GM18861 (cell line): ENCODE measurements around the gene SAFB2.
"Not testable (repeated sequence)": the region's sequence is repeated elsewhere in the genome, so short reads cannot be mapped to it uniquely, and the experiment has no call there.

ENCODE experiments used
- ATAC-seq: cut with Tn5 transposase; IDR thresholded peaks from one replicate; pipeline ENCODE4 v1.9.1; 2021; ENCODE audit not compliant: unreplicated experiment

Gene SAFB2

DNA sequence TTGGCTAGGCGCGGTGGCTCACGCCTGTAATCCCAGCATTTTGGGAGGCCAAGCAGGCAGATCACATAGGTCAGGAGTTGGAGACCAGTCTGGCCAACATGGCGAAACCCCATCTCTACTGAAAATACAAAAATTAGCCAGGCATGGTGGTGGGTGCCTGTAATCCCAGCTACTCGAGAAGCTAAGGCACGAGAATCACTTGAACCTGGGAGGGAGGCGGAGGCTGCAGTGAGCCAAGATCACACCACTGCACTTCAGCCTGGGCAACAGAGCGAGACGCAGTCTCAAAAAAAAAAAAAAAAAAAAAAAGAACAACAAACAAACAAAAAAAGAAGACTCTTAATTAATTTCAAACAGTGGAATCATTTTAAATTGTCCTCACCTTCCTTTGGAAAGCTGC, 13.8 kb downstream of the SAFB2 start:
- not testable (repeated sequence) for ATAC-seq

DNA sequence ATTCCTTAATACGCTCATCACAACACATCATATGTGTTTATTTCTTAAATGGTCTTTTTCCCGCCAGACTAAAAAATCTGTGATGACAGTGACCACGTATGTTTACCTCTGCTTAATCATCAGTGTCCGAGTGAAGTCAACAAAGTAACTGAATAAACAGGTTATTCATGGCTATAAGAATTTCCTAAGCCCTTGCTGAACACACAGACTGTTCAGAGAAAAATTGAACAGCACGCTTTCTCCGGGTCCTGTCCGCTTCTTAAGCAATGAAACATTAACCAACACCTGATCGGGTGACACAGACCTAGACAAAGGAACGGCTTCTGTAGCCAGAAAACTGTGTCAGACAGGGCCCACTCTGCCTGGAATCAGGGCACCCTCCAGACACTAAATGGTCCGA, 14.3 kb downstream of the SAFB2 start:
- no peak for ATAC-seq

DNA sequence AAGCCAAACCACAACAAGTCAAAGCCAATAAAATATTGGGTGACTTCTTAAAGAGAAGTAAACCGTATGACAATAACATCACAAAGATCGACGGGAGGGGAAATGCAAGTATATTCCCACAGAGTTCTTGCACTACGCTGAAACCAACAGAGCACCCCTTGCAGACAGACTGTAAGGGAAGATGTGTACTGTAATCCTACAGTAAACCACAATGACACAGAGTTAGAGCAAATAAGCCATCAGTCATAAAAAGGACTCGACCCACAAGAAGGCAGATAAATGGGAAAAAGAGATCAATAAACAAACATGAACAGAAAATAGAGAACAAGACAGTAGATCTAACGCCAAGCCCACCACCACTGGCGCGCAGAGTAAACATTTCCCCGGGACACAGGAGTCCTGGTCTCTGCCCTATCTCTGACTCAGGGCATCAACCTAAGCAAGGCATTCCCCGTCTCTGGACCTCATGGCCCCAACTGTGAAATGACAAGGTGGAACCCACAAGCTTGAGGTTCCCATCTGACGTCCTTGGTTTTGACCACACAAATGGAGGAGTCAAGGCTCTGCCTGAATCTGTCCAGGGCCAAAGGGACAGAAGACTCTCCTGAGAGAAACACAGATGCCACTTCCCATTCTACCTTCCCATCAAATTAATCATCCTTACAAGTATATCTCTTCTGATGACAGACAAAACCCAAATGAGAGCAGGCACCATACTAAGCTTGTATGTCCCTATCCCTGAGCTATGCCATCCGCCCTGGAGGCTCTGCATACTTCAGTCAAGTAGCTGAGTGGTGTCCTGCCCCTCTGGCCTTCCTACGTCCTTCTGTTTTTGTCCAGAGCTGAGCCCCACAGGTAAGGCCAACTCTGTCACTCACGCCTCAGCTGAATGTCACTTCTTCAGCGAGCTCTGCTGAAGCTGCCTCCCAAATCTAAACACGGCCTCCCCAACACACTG, 15.0 kb downstream of the SAFB2 start:
- no peak for ATAC-seq

DNA sequence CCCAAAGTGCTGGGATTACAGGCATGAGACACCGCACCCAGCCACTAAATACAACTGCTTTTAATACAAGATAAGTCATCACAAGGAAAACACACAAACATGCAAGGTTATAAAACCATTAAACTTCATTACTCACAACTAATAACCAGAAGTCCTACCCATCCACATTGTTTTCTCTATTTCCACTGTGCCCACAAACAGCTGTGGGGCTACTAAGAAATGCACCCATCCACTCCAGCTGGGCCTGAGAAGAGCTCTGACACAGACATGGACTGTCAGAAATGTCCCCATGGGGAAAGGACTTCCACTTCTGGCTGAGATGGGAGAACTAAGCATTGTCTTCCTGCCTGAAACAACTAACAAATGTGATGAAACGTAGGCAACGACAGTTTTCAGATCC, 17.2 kb downstream of the SAFB2 start:
- ATAC-seq: no peak

DNA sequence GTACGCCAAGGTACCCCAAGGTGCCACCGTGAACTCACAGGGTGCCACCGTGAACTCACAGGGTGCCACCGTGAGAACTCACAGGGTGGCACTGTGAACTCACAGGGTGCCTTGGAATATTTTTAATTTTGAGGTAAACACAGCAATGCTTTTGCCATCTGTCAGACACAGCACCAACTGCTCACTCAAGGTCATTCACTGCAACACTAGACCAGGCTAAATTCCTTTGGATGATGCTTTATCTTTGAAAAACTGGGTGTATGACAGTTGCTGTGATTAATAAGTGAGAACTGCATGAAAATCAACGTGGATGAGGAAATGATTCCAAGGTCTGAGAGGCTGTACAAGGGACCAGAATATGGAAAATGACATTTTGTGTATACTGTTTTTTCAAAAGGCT, 18.9 kb downstream of the SAFB2 start:
- ATAC-seq: no peak

DNA sequence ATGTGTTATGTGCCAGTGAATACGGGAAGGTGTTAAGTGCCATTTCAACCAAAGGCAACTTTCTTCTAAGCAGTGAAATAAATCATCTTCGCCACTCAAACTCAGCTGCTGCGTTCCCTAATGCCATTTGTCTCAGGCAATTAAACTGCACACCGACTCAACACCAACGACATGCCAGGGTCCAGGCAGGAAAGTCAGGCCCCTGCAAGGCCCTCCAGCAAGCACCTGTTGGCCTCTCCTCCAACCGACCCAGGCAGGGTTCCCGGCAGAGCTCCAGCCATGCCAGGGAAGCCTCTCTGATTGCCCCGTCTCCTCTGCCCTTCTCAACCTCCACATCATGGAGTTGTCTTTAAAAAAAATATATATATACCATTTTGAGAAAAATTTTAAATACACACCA, 21.8 kb downstream of the SAFB2 start:
- no peak for ATAC-seq

DNA sequence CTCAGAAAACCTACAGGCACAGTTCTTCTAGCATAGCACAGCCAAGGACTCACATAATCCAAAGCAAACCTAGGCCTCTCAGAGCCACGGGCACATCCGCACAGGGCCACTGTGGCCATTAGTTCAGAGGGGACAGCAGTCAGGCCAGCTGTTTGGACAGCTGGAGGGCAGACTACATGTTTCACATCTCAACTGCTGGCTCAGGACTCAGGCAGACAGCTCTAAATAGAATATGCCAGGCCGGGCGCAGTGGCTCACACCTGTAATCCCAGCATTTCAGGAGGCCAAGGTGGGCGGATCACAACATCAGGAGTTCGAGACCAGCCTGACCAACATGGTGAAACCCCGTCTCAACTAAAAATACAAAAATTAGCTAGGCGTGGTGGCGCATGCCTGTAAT, 26.8 kb downstream of the SAFB2 start:
- no peak for ATAC-seq

DNA sequence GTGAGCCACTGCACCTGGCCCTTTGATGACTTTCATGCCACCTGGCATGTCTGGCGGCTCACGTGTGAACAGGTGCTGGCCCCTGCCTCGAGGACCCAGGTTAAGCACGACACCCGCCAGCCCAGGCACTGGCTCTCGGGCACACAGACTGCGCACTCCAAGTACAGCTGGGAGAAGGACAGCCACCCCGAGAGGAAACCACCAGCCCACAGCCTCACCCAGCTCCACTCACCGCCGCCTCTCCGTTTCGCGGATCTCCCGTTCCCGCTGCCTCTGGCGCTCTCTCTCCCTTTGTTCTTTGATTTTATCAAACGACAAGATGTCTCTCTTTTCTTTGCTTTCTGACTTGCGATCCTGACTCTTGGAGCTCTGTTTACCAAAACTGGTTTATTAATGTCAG, 27.4 kb downstream of the SAFB2 start:
- no peak for ATAC-seq

DNA sequence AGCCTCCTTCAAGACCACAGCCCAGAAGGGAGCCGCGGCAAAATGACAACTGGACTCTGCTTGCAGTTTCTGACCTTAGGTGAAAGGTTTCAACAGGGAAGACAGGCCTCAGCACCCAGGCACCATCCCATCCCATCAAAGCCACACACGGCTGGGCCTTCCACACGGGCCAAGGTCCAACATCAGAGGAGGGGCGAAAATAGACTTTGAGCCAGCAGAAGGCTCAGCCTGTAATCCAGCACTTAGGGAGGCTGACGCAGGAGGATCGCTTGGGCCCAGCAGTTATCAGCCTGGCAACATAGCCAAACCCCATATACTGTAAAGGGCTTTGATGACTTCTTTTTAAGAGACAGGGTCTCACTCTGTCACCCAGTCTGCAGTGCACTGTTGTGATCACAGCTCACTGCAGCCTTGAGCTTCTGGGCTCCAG, 28.0 kb downstream of the SAFB2 start:
- no peak for ATAC-seq

DNA sequence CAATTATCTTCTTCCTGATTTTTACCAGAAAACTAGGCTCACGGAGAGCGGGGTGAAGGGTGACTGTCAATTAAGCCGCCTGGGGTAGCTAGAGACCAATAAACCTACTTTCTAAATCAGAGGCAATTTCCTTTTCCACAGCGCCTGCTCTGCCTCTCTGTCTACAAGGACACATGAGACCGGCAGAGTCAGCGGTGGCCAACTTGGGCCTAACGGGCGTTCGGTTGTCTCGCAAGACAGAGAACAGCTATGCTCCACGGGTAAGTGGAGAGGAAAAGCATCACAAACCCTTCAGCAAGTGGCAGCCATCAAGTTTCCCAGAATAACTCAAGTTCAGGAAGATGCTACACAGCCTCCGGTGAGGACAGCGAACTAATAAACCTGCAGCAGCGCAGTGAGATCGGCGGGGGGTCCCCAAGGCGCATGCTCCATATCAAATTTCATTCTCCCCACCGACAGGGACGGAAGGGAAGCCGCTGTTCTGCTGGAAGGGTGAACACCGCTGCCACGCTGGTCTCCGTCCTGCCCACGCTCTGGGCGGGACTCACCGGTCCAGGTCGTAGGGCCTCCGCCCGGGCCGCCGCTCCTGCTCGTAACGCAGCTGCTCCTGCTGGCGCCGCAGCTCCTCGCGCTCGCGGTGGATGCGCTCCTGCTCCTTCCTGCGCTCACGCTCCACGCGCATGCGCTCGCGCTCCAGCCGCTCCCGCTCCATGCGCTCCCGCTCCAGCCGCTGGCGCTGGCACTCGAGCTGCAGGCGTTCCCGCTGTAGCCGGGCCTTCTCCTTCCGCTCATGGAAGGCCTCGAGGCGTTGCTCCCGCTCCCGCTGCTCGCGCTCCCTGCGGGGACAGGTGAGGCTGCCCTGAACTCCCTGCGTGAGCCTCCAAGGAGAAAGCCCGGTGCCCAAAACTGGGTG, 29.0 kb downstream of the SAFB2 start:
- ATAC-seq: no peak

DNA sequence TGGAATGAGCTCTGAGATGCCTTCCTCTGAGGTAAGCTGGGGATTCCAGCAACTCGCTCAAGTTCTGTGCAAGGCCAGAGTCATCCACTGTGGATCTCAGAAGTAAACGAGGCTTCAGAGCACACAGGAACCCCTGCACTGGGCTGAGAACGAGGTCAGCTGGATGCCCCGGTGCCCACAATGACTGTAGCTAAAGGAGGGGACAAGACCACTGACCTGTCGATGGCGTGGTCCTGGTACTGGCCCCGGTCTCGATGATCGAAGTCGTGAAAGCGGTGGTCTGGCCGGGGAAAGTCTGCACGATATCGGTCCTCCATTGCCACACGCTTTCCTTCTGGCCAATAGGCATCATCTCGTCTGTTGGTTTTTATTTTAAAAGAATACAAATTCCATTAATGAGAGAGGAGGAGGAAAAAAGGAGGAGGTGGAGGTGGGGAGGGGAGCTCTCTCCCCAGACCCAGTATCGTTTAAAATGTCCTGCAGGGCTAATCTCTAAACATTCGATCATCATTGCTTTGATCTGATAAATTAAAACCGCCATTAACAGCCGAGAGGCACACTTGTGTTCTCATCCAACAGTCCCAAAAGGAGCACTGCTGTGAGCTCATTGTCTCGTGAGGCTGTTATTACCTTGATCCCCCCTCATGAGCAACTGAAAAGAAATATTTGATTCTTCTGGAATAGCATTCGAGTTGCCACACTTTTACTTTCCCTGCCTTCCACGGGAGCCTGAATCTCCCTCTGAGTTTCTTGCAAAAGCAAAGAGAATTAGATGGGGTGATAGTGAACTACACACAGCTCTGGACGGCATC, 29.8 kb downstream of the SAFB2 start:
- ATAC-seq: no peak

DNA sequence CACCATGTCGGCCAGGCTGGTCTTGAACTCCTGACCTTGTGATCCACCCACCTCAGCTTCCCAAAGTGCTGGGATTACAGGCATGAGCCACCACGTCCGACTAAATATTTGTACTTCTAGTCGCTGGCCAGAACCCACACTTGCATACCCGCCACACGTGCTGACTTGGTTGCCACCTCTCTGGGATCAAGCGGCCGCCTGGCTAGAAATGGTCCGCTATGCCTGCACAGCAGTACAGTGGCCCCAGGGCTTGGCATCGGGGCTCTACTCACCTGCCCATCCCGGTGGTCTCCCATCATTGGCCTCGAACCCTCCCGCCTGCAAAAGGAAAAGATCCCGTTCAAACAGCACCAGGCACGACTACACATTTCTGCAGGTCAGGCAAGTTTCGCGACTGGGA, 31.1 kb downstream of the SAFB2 start:
- ATAC-seq: no peak

DNA sequence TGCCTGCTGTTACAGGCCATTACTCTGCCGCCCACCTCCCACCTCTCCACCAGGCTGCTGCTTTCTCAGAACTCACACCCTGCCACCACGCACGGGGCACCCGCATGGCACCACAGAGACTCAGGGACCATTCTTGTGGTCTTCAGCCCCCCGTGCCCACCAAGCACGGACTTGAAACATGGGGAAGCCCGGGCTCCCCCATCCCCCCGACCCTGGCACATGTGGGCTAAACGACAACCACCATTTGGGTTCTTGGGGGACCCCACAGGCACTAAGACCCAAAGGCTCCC, 31.8 kb downstream of the SAFB2 start:
- no peak for ATAC-seq

DNA sequence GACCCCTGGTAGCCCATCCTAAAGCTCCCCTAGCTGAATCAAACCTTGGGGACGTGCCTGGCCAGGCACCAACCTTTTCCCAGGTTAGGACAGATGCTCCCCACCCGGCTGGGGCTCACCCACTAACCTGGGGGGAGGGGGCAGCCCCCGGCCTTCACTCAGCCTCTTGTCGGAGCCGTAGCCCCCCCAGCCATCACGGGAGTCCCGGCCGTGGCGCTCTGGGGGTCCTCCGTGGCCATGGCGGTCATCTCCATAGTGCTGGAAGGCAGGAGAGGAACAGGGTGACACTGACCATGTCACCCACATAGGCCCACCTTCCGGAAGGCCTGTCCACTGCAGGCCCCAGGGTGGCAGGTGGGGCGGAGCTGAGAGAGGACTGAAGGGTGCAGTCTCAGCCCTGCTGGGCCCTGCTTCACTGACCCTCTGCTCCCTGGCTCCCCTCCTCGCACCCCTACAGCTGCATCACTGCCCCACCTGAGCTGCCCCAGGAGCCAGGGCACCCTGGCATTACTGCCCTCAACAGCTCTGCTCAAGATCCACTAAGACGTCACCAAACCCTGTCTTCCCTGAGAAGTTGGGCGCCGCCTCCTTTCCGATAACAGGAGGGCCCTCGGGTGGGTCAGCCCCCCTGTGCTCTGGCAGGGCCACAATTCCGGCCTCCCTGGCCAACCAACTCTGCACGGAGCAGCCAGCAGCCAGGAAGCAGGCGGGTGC, 32.3 kb downstream of the SAFB2 start:
- ATAC-seq: no peak

DNA sequence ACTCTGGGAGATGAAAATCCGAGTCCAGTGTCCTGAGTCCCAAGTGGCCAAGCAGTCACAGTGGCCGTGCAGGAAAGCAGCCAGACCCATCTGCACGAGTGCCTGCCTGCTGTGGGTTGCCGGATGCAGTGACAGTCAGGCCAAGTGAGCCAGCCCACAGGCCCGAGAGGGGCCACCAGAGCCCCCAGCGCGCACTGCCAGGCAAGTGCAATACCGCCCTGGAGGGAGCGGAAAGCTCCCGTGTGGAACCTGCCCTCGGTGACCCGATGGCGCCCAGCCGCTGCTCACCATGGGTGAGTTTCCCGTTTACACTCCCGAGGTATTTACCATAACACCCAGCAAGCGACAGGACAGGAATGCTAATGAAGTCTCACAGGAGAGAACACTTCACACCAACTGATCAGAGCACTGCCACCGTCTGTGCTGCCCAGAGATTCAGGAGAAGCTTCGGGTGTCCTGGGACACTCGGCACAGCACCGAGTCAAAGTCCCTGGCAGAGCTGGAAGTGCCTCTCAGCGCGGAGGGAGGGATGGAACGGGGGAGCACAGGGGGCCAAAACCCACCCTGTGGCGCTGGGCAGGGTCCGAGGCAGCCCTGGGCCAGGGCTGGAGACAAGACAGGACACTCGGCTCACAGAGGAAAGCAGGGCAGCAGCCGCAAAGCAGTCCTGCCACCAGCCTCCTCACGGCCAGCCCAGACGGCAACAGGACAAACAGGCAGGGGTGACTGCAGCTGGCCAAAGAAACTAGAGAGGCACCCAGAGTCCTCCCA, 33.5 kb downstream of the SAFB2 start:
- ATAC-seq: no peak

DNA sequence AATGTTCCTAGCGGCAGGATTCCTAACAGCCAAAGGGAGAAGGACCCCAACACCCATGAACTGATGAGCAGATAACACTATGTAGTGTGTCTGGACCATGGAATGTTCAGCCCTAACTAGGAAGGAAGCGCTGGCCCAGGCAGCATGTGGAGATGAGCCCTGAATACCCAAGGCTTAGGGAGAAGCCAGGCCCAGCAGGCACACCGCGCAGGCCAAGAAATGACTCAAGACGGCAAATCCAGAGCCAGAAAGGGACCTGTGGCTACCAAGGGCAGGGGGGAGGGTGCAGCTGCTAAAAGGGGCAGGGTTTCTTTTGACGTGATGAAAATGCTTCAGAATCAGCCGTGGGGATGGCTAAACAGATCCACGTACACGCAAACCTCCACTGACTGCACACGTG, 34.1 kb downstream of the SAFB2 start:
- ATAC-seq: no peak

DNA sequence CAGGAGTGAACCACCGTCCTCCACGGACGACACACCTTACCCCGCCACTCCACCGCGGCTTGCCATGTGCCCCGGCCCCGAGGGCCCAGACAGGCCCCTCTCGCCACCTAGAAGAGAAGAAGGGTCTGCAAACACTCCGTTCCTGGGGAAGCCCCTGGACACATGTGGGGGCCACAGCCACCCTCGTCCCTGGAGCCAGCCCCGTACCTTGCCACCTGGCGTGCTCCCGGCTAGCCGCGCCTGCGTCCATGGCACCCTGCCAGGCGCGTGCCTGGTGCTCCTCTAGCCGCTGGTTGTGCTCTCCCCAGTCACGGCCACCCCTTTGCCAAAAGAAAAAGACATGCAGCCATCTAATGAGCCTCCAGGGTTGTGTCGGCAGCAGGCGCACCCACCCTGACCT, 34.9 kb downstream of the SAFB2 start:
- no peak for ATAC-seq

DNA sequence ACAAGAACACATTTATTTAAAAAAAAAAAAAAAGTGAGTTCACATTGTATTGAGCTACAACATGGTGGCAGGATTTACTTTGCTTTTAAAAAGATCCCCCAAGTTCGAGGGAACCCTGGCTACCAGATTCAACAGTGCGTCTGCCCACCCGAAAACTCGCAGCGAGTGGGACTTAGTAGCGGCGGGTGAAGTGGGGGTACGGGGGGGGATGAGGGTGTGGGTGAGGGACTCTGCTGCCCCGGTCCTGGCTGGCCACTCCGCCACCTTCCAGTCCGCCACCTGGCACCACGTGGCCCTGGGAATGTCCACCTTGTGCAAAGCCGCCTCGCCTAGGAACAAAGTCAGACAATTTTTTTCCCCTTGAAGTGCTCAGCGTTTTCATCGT, 35.5 kb downstream of the SAFB2 start:
- no peak for ATAC-seq

DNA sequence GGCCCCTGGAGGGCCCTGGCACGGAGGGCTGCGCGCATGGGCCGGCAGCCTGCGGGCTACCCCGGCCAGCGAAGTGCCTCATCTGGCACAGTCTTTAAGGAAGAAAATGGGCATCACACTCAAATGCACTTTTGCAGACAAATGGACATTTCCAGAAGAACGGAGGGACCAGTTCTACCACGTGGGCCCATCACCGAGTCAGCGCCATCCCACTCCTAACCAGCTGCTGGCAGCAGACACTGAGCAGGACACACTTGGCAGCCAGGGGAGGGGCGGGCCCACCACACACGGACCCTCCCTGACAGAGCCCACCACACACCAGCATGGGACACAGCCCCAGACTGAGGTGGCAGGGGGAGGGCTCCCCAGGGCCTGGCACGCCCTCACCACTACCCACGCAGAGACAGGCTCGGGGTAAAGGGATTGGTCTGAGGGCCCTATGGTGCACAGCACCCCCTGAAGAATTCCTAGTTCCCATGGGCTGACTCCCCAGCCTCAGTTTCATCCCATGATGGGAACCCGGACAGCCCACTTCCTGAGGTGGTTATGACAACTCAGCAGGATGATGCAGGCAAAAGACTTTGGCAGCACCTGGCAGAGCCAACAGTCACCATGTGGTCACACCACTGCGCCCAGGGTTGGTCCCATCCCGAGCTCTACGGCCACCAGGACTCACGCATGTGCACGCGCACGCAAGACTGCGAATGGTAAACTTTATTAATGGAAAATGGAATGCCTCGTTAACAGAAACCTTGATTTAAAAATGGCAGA, 36.1 kb downstream of the SAFB2 start:
- no peak for ATAC-seq
